CD4-positive, alpha-beta T cell treated with Interleukin-17A for 1 hour (primary cell): ENCODE measurements around the gene PSMB3.
A peak's percentile ranks its signal among the peaks of the same experiment; 100 is the strongest.
"Not testable (repeated sequence)": the region's sequence is repeated elsewhere in the genome, so short reads cannot be mapped to it uniquely, and the experiment has no call there.

Source experiments
- DNase-seq: peaks from one replicate; pipeline ENCODE4 v3.0.0-alpha.2; 2020

The PSMB3 gene

GRCh38 chr17:38750044-38750311 lies 2.6 kb upstream of the PSMB3 start:
- DNase-seq = no peak

- DNase-seq = no peak
Observed at GRCh38 chr17:38750312-38751121, 2.0 kb upstream of the PSMB3 start.

DNA sequence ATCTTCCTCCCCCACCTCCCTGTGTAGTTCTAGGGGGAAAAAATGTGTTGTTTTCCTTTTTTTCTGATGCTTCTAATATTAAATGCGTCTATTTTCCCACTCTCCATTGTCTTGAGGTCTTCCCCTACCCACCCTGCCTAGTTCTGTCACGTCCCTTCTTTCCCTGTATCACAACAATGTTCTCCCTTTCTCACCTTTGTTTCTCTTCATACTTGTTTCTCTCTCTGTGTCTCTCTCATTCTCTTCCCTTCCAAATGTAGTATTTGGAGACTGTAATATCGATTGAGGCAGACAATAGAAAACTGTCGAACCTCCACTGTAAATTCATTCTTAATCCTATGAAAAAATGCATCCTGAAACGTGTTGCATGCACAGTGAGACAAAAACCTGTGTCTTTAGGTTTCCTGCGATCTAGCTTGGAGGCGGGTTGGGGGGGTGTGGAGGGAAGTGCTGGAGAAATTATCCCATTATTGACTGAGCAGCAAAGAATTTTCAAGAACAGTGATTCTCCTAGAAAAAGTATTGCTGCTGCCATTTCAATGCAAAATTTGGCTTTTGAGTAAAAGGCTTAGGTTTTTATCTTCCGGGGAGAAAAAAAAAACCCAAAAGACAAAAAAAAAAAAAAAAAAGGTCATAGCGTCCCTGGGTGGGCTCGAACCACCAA lies 1.3 kb upstream of the PSMB3 start:
- DNase-seq = no peak

- DNase-seq = peak; percentile 86
Observed at GRCh38 chr17:38751808-38752307, 683 bp upstream of the PSMB3 start.

- DNase-seq = no peak
Observed at GRCh38 chr17:38753071-38753506, 548 bp downstream of the PSMB3 start.

DNA sequence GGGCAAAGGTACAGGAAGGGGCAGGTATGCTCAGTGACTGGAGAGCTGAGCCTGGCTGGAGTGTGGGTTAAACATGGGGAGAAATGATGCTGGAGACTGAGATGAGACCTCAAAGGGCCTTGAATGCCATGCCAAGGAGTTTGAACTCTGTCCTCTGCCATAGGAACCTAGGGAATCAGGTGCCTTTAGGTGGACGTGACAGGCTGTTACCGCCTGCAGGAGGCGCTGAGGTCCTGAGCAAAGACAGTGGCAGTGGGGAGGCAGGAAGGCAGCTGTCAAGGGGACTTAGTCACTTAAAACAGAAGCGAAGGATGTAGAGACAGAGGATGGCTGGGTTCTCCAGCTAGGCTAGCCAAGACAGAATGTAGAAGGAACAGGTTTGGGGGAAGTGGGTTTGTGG lies 9.1 kb downstream of the PSMB3 start:
- DNase-seq = peak; percentile 24

- DNase-seq = no peak
Observed at GRCh38 chr17:38762231-38762630, 9.7 kb downstream of the PSMB3 start.

DNA sequence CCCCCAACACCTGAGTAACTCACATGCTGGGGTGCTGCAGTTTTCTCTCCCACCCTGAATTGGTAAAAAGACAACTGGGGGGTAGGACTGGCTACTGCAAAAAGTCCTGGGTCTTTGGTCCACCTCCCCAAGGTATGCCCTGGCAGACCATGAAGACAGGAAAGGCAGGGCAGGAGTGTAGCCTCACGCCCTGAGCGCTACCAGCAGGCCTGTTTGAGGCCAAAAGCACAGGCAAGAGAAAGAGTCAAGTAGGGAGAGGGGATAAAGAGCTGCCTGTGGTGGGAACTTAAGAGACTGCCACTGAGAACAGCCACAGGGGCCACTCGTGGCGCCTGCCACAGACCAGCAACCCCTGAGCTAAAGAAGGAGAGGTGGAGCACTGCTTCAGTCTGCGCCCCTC lies 13.8 kb downstream of the PSMB3 start:
- DNase-seq = no peak

DNA sequence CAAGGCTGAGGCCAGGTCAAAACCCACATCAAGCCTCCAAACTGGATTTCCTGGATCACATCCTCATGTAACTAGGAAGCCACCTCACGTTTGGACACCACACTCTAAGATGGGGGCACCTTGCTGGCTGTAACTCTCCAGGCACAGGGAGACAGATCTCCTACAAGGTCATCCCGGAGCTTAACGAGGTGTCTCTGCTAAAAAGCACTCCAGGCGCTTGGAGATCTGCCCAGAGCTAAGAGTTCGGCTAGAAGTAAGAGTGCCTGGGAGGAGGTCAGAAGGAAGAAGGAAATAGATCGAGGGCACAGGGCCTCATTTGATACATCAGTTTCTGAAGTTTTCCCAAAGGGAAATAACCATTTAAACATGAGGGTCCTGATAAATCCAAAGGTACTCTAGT lies 15.9 kb downstream of the PSMB3 start:
- DNase-seq = no peak

DNA sequence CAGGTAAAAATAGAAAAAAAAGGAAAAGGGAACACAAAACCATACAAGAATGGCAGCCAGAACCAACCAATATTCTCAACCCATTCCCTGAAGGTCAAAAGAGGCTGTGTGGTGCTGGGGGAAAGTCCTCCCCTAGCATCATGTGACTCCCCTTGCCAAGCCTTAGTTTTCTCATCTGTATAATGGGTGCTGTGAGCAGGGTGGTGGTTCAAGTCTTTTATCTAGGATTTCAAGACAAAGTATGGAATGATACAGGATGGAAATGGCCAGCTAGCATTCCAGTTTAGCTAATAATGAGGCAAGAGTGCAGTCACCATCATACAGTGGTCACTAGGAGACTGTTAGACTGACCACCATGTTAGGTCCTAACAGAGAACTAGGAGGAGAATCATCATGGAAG lies 20.7 kb downstream of the PSMB3 start:
- DNase-seq = no peak

GRCh38 chr17:38777641-38778250 lies 25.2 kb downstream of the PSMB3 start:
- DNase-seq = no peak

DNA sequence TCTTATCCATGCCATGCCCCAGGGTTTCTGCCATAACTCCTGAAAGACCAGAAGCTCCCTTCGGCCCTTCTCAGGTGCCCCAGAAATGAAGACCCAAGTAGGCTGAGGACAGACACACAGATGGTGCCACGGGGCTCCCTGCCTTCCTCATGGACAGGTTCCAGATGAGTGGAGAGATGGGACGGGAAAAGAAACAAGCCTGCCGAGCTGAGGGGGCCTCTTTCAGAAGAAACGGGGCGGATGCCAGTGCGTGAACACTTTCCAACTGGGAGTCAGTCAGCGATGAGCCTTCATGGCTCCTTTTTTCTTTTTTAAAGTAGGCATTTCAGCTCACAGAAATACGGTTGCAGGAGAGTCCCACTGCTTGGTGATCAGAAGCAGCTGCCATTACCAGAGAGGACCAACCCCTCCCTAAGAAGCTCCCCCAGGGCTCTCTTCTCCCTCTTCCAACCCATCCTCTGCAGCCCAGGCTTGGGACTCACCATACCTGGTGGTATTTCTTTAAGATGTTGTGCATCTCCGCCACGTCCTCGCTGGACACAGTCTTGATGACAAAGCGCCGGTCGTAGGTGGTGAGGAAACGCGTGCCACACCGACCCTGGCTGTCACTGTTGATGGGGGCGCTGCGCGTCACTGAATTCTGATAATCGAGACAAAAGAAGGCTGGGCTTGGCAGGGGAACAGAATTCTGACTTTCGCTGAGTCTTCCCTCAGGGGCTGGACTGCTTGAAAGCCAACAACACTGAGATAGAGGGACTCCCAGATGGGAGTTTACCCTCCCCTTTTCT lies 27.6 kb downstream of the PSMB3 start:
- no peak for DNase-seq

DNA sequence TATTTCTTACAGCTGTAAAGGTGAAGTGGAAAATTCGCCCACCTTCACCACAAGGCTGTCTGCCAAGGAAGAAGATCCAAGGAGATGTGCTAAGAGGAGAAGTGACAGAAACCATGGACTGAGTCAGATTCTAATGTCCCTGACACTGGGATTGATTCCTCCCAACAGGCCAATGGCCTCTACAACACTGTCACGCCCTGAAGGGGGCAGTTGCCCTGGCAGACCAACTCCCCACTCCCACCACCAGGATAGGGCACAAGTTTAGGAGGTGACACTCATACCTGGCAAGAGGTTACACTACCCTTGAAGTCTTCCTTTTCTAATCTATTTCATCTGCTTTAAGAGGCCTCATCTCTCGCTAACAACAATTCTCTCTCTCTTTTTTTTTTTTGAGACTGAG lies 30.7 kb downstream of the PSMB3 start:
- no peak for DNase-seq

- DNase-seq = no peak
Observed at GRCh38 chr17:38786372-38786771, 33.8 kb downstream of the PSMB3 start.

GRCh38 chr17:38787999-38788398 lies 35.5 kb downstream of the PSMB3 start:
- DNase-seq = not testable (repeated sequence)

- DNase-seq = no peak
Observed at GRCh38 chr17:38789185-38789584, 36.6 kb downstream of the PSMB3 start.

DNA sequence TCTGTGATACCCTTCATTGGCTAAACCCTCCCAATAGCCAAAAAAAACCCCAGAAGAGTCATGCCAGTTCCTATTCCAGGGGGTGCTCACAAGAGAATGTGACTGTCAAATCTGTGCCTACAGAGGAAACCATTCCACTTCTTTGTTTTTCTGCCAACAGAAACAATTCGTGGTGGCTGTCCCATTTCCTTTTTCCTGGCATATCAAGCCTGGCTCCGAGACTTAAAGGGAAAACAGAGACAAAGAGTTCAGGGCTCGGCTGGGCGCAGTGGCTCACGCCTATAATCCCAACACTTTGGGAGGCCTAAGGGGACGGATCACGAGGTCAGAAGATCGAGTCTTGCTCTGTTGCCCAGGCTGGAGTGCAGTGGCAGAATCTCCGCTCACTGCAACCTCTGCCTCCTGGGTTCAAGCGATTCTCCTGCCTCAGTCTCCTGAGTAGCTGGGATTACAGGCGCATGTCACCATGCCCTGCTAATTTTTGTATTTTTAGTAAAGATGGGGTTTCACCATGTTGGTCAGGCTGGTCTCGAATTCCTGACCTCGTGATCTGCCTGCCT lies 37.7 kb downstream of the PSMB3 start:
- DNase-seq = not testable (repeated sequence)

- no peak for DNase-seq
Observed at GRCh38 chr17:38791162-38791561, 38.6 kb downstream of the PSMB3 start.

DNA sequence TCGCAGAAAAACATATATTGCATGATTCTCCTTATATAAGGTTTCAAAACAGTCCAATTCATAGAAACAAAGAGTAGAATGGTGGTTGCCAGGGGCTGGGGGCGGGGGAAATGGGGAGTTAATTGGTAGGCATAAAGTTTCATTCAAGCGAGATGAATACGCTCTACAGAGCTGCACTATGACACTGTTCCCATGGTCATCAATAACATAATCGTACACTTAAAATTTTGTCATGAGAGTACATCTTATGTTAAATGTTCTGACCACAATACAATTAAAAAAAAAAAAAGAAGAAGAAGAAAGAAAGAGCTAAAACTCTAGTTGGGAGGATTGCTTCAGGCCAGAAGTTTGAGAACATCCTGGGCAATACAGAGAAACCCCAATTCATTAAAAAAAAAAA lies 41.7 kb downstream of the PSMB3 start:
- no peak for DNase-seq

GRCh38 chr17:38796451-38797157 lies 44.1 kb downstream of the PSMB3 start:
- no peak for DNase-seq

DNA sequence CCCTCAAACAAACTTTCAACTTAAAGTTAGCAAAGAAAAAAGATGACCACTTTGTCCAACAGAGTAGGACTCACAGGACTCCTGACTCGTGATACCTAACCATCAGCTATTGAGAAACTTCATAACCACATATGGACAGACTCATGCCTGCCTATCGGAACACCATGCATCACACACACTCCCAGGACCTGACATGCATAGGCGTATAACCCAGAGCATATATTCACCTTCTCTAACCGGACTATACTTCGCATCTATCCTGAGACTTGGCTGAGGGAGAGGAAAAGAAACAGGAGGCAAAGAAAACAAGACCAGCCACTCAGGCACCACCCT lies 44.6 kb downstream of the PSMB3 start:
- no peak for DNase-seq

- no peak for DNase-seq
Observed at GRCh38 chr17:38797828-38798227, 45.3 kb downstream of the PSMB3 start.
